Stimulated activated CD8-positive, alpha-beta memory T cell treated with anti-CD3 and anti-CD28 coated beads, Interleukin-4, amount 100 ng/mL, for 4 hours (primary cell): Measurements from ENCODE around the gene CARD10.

Experiments
- DNase-seq, 2 donors: peaks; one replicate each; pipeline ENCODE4 v3.0.0-alpha.2; 2020; ENCODE audit warnings: low read depth in 2 of 2, low spot score in 1 of 2

Gene CARD10

DNA sequence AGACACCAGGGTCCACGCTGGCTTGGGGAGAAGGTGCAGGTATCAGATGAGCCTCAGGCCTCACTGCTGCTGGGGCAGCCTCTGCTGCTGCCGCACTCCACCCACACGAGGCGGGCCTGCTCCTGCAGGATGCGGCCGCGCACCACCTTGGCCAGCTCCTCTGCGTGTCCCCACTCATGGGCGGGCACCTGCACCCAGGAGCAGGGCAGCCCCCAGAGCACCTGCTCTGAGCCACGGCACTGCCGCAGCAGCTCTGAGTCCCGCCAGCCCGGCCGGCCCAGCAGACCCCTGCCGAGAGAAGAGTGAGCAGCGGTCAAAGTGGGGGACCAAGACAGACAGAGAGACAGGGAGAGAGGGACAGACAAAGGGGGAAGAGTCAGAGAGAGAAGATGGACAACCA lies 28.1 kb downstream of the CARD10 start:
- no peak for DNase-seq

DNA sequence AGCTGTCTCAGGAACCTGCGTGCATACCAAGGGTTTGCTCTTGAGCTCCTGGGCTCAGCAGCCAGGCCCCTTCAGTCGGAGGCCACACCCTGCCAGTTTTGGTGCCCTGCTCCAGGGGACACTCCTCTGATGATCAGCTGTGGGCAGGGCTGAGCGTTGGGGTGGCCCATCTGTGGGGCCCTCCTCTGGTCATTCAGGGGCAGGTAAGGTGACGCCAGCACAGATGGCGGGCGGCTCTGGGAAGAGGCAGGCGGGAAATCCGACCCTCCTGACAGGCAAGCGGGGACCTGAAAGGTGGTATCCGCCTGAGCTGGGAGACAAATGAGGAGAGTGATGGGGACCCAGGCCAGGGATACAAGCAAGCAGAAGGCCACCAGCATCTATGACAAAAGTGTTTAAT lies 29.2 kb downstream of the CARD10 start:
- DNase-seq: no peak

GRCh38 chr22:37488337-37489135 lies 30.7 kb downstream of the CARD10 start:
- no peak for DNase-seq

GRCh38 chr22:37487571-37487970 lies 31.6 kb downstream of the CARD10 start:
- no peak for DNase-seq

- DNase-seq: no peak
These were observed 32.1 kb downstream of the CARD10 start for GRCh38 chr22:37487129-37487528.

GRCh38 chr22:37486224-37486845 lies 32.9 kb downstream of the CARD10 start, which contains the start of gene MFNG:
Gene MFNG (minus strand): TSS chr22:37486384. CDS start chr22:37486177, 207 bp downstream.
- peak in 1 of 2 donors; percentile 63 for DNase-seq

DNA sequence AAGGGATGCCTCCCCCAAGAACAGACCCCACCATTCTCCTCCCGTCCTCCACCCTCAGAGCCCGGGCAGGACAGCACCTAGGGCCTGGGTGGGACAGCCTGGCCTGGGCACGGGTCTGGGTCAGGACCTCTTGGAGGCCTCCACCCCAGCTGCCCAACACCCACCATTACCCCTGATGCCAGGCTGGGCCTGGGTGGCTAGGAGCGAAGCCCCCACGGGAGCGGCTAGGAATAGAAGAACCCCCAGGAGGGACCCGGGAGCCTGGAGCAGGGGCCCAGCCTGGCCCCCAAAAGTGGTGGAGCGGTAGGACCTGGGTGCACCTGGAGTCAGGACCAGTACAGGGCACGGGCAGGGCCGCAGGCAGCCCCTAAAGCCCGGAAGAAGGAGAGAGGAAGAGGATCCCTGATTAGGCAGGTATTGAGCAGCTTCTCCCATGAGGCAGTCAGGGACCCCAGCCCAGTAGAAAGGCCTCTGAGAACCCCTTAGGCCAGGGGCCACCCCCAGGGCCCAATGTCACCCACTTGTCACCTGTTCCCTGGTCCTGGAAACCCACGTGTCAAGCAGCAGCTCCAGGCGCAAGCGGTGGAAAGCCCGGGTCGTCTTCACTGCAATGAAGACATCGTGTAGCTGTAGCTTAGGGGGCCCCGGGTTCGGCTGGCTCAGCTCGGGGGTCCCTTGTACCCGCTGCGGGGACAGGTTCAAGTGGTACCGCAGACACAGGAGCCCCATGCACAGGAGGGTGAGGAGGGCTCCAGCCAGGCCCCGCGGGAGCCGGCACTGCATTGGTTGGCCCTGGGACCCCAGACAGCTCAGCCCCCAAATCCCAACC lies 33.6 kb downstream of the CARD10 start:
- DNase-seq: no peak

GRCh38 chr22:37484480-37485394 lies 34.5 kb downstream of the CARD10 start:
- peak; percentile 38 to 55 for DNase-seq

DNA sequence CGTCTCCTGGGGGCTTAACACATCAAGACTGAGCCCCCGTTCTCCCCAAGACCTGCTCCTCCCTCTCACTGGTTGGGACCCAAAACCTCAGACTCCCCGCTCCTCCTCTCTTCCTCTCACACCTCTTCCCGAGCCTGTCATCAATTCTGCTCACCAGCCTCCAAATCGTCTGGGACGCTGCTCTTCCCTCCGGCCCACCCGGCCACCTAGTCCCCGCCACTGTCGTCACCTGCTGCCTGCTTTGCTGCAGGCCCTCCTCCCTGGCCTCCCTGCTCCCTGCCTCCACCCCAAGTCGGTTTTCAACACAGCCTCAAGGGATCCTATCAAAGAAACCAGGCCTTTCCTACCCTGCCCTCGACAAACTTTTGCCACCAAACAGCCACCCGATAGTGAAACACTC lies 36.2 kb downstream of the CARD10 start:
- DNase-seq: no peak

- no peak for DNase-seq
These were observed 37.0 kb downstream of the CARD10 start for GRCh38 chr22:37482244-37482643.

DNA sequence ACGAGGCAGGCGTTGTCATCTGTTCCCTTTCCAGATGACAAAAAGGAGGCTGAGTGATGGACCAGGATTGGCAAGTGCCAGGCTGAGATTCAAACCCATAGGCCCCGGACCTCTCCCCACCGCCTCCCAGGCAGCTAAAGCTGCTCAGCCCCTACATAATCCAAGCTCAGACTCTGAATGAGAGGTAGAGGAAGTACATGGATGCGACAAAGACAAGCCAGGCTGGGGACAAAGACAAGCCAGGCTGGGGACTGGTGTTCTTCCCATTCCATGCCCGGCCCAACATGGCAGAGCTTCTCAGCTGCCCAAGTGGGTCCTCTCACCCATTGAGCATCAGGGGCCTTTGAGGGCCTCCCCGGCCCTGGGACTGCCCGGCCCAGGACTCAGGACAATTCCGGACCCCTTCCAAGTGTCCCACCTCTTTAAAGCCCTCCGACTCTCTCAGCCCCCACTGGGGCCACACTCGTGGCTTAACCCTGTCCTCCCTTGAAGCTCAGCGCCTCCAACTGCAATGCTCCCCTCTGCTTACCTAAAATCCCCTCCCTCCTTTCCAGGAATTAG lies 37.8 kb downstream of the CARD10 start:
- DNase-seq: no peak

- no peak for DNase-seq
These were observed 38.5 kb downstream of the CARD10 start for GRCh38 chr22:37480387-37481346.

DNA sequence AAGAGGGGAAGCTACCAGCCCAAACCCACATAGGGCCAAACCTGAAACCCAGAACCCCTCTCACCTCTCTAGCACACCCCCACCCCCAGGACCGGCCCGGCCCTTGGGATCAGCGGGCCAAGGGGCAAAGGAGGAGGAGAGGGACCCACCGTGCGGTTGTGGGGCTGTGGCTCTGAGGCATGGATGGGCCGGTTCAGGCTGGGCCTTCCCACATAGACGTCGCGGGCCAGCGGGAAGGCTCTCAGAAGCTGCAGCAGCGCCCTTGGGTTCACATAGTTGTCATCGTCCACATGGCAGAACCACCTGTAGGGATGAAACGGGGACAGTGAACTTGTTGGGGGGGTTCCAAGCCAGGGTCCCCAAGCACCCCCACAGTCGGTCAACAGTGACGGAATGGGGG lies 40.0 kb downstream of the CARD10 start:
- no peak for DNase-seq

DNA sequence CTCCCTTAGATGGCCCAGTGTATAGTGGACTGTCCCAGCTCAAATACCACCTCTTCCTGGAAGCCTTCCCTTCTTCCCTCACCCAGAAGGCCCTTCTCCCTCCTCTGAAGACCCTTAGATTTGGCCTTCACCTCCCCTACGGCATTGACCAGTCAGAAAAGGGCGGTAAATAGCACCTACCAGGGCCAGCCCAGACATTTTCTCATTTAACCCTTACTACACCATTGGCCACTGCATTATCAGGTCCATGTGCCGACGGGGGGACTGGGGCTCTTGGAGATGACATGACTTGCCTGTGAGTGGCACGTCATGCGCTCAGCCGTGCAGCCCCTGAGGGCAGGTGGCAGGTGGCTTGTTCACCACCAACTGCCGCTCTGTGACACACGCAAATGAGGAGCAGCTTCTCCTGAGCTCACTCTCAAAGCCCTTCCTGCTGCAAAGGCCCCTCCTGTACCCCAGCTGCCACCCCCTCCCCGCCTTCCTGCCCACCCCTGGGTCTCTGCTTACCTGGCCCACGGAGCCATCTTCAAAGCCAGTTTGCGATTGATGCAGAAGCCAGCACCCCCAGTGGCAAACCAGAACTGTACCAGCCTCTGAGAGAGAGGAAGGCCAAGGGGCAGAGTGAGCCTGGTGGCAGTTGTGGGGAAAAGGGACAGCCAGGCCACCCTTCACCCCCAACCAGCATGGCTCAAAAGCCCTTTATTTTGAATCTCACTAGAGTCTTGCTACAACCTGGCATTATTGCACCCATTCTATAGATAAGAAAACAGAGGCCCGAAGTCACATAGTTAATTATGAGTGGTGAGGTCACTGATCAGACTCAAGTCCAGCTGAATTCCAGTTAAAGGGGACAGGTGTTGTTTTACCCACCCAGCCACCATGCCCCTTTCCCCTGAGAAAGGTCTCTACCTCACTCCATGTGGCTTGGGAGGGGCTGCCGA lies 42.6 kb downstream of the CARD10 start:
- DNase-seq: no peak

- no peak for DNase-seq
These were observed 44.6 kb downstream of the CARD10 start for GRCh38 chr22:37474447-37475090.

GRCh38 chr22:37473437-37473946 lies 45.7 kb downstream of the CARD10 start:
- no peak for DNase-seq

GRCh38 chr22:37472418-37473006 lies 46.7 kb downstream of the CARD10 start:
- peak in 1 of 2 donors; percentile 18 for DNase-seq
